ENCODE measurements around the gene ACER1. TPM values are rescaled to one million over a fixed set of nuclear protein-coding genes. Genes with fewer than 3 reads are reported as not detected.

The ACER1 gene
- total and polyA plus RNA-seq, 4 donors = 0.07 TPM; not detected in 3

DNA sequence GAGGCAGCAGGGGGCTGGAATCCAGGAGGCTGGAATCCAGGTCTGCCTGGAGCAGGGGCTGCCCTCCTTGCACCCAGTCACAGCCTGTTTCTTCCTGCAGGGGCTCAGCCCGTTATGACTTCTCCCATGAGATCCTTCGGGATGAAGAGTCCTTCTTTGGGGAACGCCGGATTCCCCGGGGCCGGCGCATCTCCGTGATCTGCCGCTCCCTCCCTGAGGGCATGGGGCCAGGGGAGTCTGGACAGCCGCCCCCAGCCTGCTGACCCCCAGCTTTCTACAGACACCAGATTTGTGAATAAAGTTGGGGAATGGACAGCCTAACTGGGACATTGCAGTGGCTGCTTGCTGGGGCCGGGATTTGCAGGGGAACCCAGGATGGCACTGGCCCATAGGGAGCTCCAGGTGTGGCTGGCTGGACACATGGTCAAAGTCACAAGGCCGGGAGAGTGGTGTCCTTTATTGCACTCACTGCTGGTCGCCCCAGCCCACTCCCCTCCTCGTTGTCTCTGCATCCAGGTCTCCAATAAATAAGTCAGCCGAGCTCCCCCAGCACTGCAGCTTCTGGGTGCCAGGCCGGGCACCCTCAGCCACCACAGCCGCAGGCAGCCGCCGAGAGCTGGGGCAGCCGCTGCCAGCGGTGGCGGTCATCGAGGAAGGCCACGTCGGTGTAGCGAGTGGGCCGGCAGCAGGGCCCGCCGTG, 41.4 kb upstream of the ACER1 start:
- Histone ChIP-seq H3K27ac (ENCODE audit: low read depth in 1 of 2, low read length in 2 of 2) (no peak overlapping the region), H3K4me1 (ENCODE audit: control insufficient read depth in 4 of 4, insufficient read depth in 4 of 4, low read length in 3 of 4) (peaks cover 2 to 14% (median 4%) of the 10 kb centered on the region in 4 donors), H3K27me3 (ENCODE audit: control insufficient read depth in 4 of 4, insufficient read depth in 4 of 4, low read length in 3 of 4) (no peaks in the 10 kb centered on the region), H3K4me3 (ENCODE audit: low read depth in 1 of 3, low read length in 3 of 3) (no peak overlapping the region), H3K9ac (ENCODE audit: low read depth in 1 of 2, low read length in 2 of 2) (no peak overlapping the region), H3K36me3 (ENCODE audit: control insufficient read depth in 4 of 4, insufficient read depth in 3 of 4, low read depth in 1 of 4, low read length in 3 of 4) (peaks cover 5 to 12% (median 9%) of the 10 kb centered on the region in 4 donors), H3K9me3 (ENCODE audit: control insufficient read depth in 4 of 4, low read length in 3 of 4) (no peaks in the 10 kb centered on the region)
- DNase-seq (ENCODE audit: low spot score) = no peak
- TF ChIP-seq NR2F2 (IDR thresholded peaks at IDR 0.05) = no peak
- TF ChIP-seq HNF4A (conservative IDR thresholded peaks at IDR 0.05) = no peak
- no peak for TF ChIP-seq YY1 (IDR thresholded peaks at IDR 0.05)
- TF ChIP-seq EGR1 (IDR thresholded peaks at IDR 0.05; ENCODE audit: low read depth in 2 of 2) = no peak
- TF ChIP-seq FOXA2 (IDR thresholded peaks at IDR 0.05) = no peak
- no peak for TF ChIP-seq JUND (IDR thresholded peaks at IDR 0.05)
- TF ChIP-seq, protein P1, sequence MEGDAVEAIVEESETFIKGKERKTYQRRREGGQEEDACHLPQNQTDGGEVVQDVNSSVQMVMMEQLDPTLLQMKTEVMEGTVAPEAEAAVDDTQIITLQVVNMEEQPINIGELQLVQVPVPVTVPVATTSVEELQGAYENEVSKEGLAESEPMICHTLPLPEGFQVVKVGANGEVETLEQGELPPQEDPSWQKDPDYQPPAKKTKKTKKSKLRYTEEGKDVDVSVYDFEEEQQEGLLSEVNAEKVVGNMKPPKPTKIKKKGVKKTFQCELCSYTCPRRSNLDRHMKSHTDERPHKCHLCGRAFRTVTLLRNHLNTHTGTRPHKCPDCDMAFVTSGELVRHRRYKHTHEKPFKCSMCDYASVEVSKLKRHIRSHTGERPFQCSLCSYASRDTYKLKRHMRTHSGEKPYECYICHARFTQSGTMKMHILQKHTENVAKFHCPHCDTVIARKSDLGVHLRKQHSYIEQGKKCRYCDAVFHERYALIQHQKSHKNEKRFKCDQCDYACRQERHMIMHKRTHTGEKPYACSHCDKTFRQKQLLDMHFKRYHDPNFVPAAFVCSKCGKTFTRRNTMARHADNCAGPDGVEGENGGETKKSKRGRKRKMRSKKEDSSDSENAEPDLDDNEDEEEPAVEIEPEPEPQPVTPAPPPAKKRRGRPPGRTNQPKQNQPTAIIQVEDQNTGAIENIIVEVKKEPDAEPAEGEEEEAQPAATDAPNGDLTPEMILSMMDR (IDR thresholded peaks at IDR 0.05; ENCODE audit: low read depth, low read length, missing input control) = no peak
- TF ChIP-seq, protein P2, sequence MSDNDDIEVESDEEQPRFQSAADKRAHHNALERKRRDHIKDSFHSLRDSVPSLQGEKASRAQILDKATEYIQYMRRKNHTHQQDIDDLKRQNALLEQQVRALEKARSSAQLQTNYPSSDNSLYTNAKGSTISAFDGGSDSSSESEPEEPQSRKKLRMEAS (IDR thresholded peaks at IDR 0.05) = no peak
- no peak for TF ChIP-seq HNF4G (IDR thresholded peaks at IDR 0.05)
- TF ChIP-seq GABPA (IDR thresholded peaks at IDR 0.05 in 1 of 2, conservative IDR thresholded peaks at IDR 0.05 in 1 of 2) = no peak
- 92% methylated on average over 29 of the region's 29 CpGs for WGBS

DNA sequence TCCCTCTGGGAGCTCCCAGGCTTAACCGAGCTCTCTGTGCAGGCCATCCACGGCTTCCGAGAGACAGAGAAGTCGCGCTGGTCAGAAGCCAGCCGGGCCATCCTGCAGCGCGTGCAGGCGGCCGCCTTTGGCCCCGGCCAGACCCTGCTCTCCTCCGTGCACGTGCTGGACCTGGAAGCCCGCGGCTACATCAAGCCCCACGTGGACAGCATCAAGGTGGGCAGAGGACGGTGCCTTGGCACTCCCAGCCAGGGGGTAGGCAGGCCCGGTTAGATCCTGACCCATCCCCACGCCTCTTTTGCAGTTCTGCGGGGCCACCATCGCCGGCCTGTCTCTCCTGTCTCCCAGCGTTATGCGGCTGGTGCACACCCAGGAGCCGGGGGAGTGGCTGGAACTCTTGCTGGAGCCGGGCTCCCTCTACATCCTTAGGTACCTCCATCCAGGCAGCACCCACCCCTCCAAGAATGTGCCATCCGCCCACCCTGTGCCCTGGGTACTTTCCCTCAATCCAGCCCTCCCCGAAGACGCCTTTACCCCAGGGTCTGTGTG, 40.8 kb upstream of the ACER1 start:
- Histone ChIP-seq H3K27ac (ENCODE audit: low read depth in 1 of 2, low read length in 2 of 2) (no peak overlapping the region), H3K27me3 (ENCODE audit: control insufficient read depth in 4 of 4, insufficient read depth in 4 of 4, low read length in 3 of 4) (no peaks in the 10 kb centered on the region), H3K4me1 (ENCODE audit: control insufficient read depth in 4 of 4, insufficient read depth in 4 of 4, low read length in 3 of 4) (peaks cover 2 to 14% (median 4%) of the 10 kb centered on the region in 4 donors), H3K36me3 (ENCODE audit: control insufficient read depth in 4 of 4, insufficient read depth in 3 of 4, low read depth in 1 of 4, low read length in 3 of 4) (peaks cover 2 to 12% (median 3%) of the 10 kb centered on the region in 4 donors), H3K4me3 (ENCODE audit: low read depth in 1 of 3, low read length in 3 of 3) (no peak overlapping the region), H3K9ac (ENCODE audit: low read depth in 1 of 2, low read length in 2 of 2) (no peak overlapping the region), H3K9me3 (ENCODE audit: control insufficient read depth in 4 of 4, low read length in 3 of 4) (no peaks in the 10 kb centered on the region)
- no peak for DNase-seq (ENCODE audit: low spot score)
- TF ChIP-seq FOXA1 (IDR thresholded peaks at IDR 0.05) (no peak), RXRA (IDR thresholded peaks at IDR 0.05) (no peak), JUND (IDR thresholded peaks at IDR 0.05) (no peak), NR2F2 (IDR thresholded peaks at IDR 0.05) (no peak), YY1 (IDR thresholded peaks at IDR 0.05) (no peak), HNF4A (conservative IDR thresholded peaks at IDR 0.05) (no peak), FOXA2 (IDR thresholded peaks at IDR 0.05) (no peak), SP1 (IDR thresholded peaks at IDR 0.05) (no peak), TAF1 (conservative IDR thresholded peaks at IDR 0.05) (no peak), HNF4G (IDR thresholded peaks at IDR 0.05) (no peak), RAD21 (IDR thresholded peaks at IDR 0.05) (no peak), EGR1 (IDR thresholded peaks at IDR 0.05; ENCODE audit: low read depth in 2 of 2) (no peak), GABPA (IDR thresholded peaks at IDR 0.05 in 1 of 2, conservative IDR thresholded peaks at IDR 0.05 in 1 of 2) (no peak)
- TF ChIP-seq, protein P3, sequence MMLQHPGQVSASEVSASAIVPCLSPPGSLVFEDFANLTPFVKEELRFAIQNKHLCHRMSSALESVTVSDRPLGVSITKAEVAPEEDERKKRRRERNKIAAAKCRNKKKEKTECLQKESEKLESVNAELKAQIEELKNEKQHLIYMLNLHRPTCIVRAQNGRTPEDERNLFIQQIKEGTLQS (IDR thresholded peaks at IDR 0.05) = no peak
- TF ChIP-seq, protein P1 (IDR thresholded peaks at IDR 0.05; ENCODE audit: low read depth, low read length, missing input control) = no peak
- TF ChIP-seq, protein P2 (IDR thresholded peaks at IDR 0.05) = no peak
- TF ChIP-seq, protein P4, sequence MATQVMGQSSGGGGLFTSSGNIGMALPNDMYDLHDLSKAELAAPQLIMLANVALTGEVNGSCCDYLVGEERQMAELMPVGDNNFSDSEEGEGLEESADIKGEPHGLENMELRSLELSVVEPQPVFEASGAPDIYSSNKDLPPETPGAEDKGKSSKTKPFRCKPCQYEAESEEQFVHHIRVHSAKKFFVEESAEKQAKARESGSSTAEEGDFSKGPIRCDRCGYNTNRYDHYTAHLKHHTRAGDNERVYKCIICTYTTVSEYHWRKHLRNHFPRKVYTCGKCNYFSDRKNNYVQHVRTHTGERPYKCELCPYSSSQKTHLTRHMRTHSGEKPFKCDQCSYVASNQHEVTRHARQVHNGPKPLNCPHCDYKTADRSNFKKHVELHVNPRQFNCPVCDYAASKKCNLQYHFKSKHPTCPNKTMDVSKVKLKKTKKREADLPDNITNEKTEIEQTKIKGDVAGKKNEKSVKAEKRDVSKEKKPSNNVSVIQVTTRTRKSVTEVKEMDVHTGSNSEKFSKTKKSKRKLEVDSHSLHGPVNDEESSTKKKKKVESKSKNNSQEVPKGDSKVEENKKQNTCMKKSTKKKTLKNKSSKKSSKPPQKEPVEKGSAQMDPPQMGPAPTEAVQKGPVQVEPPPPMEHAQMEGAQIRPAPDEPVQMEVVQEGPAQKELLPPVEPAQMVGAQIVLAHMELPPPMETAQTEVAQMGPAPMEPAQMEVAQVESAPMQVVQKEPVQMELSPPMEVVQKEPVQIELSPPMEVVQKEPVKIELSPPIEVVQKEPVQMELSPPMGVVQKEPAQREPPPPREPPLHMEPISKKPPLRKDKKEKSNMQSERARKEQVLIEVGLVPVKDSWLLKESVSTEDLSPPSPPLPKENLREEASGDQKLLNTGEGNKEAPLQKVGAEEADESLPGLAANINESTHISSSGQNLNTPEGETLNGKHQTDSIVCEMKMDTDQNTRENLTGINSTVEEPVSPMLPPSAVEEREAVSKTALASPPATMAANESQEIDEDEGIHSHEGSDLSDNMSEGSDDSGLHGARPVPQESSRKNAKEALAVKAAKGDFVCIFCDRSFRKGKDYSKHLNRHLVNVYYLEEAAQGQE (IDR thresholded peaks at IDR 0.05) = no peak
- TF ChIP-seq, protein P5, sequence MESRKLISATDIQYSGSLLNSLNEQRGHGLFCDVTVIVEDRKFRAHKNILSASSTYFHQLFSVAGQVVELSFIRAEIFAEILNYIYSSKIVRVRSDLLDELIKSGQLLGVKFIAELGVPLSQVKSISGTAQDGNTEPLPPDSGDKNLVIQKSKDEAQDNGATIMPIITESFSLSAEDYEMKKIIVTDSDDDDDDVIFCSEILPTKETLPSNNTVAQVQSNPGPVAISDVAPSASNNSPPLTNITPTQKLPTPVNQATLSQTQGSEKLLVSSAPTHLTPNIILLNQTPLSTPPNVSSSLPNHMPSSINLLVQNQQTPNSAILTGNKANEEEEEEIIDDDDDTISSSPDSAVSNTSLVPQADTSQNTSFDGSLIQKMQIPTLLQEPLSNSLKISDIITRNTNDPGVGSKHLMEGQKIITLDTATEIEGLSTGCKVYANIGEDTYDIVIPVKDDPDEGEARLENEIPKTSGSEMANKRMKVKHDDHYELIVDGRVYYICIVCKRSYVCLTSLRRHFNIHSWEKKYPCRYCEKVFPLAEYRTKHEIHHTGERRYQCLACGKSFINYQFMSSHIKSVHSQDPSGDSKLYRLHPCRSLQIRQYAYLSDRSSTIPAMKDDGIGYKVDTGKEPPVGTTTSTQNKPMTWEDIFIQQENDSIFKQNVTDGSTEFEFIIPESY (IDR thresholded peaks at IDR 0.05) = no peak
- WGBS = 90% methylated on average over 29 of the region's 29 CpGs

Data from liver (tissue), 9 donors.